GM21447 (cell line): ENCODE measurements around the gene NCL.
"Not testable (repeated sequence)": the region's sequence is repeated elsewhere in the genome, so short reads cannot be mapped to it uniquely, and the experiment has no call there.

Source experiments
- ATAC-seq: cut with Tn5 transposase; IDR thresholded peaks from one replicate; pipeline ENCODE4 v1.9.1; 2021; ENCODE audit not compliant: unreplicated experiment

Gene NCL

GRCh38 chr2:231431606-231432005 lies 32.7 kb downstream of the NCL start:
- ATAC-seq: no peak

GRCh38 chr2:231430437-231430836 lies 33.8 kb downstream of the NCL start:
- ATAC-seq: not testable (repeated sequence)

- ATAC-seq: no peak
Observed at GRCh38 chr2:231429901-231430300, 34.4 kb downstream of the NCL start.

- ATAC-seq: no peak
Observed at GRCh38 chr2:231429152-231429551, 35.1 kb downstream of the NCL start.

GRCh38 chr2:231427116-231427515 lies 37.2 kb downstream of the NCL start:
- no peak for ATAC-seq

- ATAC-seq: no peak
Observed at GRCh38 chr2:231425811-231426703, 38.2 kb downstream of the NCL start.

GRCh38 chr2:231425291-231425810 lies 38.9 kb downstream of the NCL start:
- no peak for ATAC-seq

GRCh38 chr2:231423176-231423575 lies 41.1 kb downstream of the NCL start:
- ATAC-seq: no peak

- ATAC-seq: no peak
Observed at GRCh38 chr2:231422056-231422455, 42.2 kb downstream of the NCL start.

GRCh38 chr2:231421051-231421580 lies 43.2 kb downstream of the NCL start:
- ATAC-seq: no peak

- no peak for ATAC-seq
Observed at GRCh38 chr2:231418820-231419640, 45.3 kb downstream of the NCL start.

- ATAC-seq: no peak
Observed at GRCh38 chr2:231415029-231415428, 49.3 kb downstream of the NCL start.

GRCh38 chr2:231413921-231414476 lies 50.3 kb downstream of the NCL start:
- no peak for ATAC-seq

- no peak for ATAC-seq
Observed at GRCh38 chr2:231413456-231413855, 50.8 kb downstream of the NCL start.

GRCh38 chr2:231412618-231412963 lies 51.7 kb downstream of the NCL start:
- ATAC-seq: no peak

GRCh38 chr2:231411831-231412617 lies 52.3 kb downstream of the NCL start:
- ATAC-seq: peak; percentile 98

GRCh38 chr2:231411237-231411636 lies 53.0 kb downstream of the NCL start:
- no peak for ATAC-seq

GRCh38 chr2:231410293-231411004 lies 53.8 kb downstream of the NCL start:
- ATAC-seq: no peak

GRCh38 chr2:231409776-231410175 lies 54.5 kb downstream of the NCL start:
- no peak for ATAC-seq

GRCh38 chr2:231408304-231408703 lies 56.0 kb downstream of the NCL start:
- ATAC-seq: not testable (repeated sequence)
